MM.1S (cell line): ENCODE measurements around the gene PPP1R37.

Experiments
- DNase-seq: peaks from one replicate; pipeline ENCODE4 v3.0.0-alpha.2; 2015
- H2AFZ ChIP-seq: fragments of 300-600 bp; sonication (generic); 2 replicates; pipeline ENCODE4 v1.6.0; 2016; ENCODE audit warnings: antibody characterized with exemption, low read length
- H3F3A ChIP-seq: fragments of 300-600 bp; sonication (generic); 2 replicates; pipeline ENCODE4 v1.6.1; 2016; ENCODE audit warnings: mild to moderate bottlenecking, antibody characterized with exemption, low read length, moderate library complexity, mixed read lengths; ENCODE audit not compliant: insufficient read depth
- H3K27ac ChIP-seq: fragments of 300-600 bp; sonication (generic); 2 replicates; pipeline ENCODE4 v1.5.1; 2016; ENCODE audit warnings: mild to moderate bottlenecking, low read length
- H3K27me3 ChIP-seq: fragments of 300-600 bp; sonication (generic); replicated peaks from 2 replicates; pipeline ENCODE4 v1.6.0; 2016; ENCODE audit warnings: low read length; ENCODE audit not compliant: insufficient read depth
- H3K36me3 ChIP-seq: fragments of 300-600 bp; sonication (generic); replicated peaks from 2 replicates; pipeline ENCODE4 v1.6.1; 2016; ENCODE audit warnings: mild to moderate bottlenecking, low read length, mixed read lengths; ENCODE audit not compliant: insufficient read depth
- H3K4me1 ChIP-seq: fragments of 300-600 bp; sonication (generic); 2 replicates; pipeline ENCODE4 v1.6.1; 2016; ENCODE audit warnings: low read length, mixed read lengths
- H3K4me2 ChIP-seq: fragments of 300-600 bp; sonication (generic); 2 replicates; pipeline ENCODE4 v1.6.0; 2016; ENCODE audit warnings: low read depth, low read length
- H3K4me3 ChIP-seq: fragments of 300-600 bp; sonication (generic); 2 replicates; pipeline ENCODE4 v1.5.1; 2016; ENCODE audit warnings: low read length, mixed read lengths
- H3K79me2 ChIP-seq: fragments of 300-600 bp; sonication (generic); 2 replicates; pipeline ENCODE4 v1.6.1; 2016; ENCODE audit warnings: mixed run types, low read length, mixed read lengths
- H3K9ac ChIP-seq: fragments of 300-600 bp; sonication (generic); 2 replicates; pipeline ENCODE4 v1.6.1; 2016; ENCODE audit warnings: low read length, mixed read lengths
- H3K9me2 ChIP-seq: fragments of 300-600 bp; sonication (generic); replicated peaks from 2 replicates; pipeline ENCODE4 v1.6.1; 2016; ENCODE audit warnings: mild to moderate bottlenecking, low read length, mixed read lengths; ENCODE audit not compliant: insufficient read depth
- H3K9me3 ChIP-seq: fragments of 300-600 bp; sonication (generic); replicated peaks from 2 replicates; pipeline ENCODE4 v1.6.1; 2016; ENCODE audit warnings: mild to moderate bottlenecking, low read length, mixed read lengths; ENCODE audit not compliant: insufficient read depth
- H4K20me1 ChIP-seq: fragments of 300-600 bp; sonication (generic); 2 replicates; pipeline ENCODE4 v1.6.1; 2016; ENCODE audit warnings: mild to moderate bottlenecking, low read length, moderate library complexity, mixed read lengths; ENCODE audit not compliant: insufficient read depth
- EZH2 ChIP-seq: fragments of 300-600 bp; sonication (generic); optimal IDR thresholded peaks from 2 replicates; pipeline ENCODE3; 2017; ENCODE audit warnings: low read depth, mild to moderate bottlenecking, antibody characterized with exemption, low read length, mixed read lengths
- EZH2phosphoT487 ChIP-seq: fragments of 300-600 bp; sonication (generic); IDR thresholded peaks from 2 replicates; pipeline ENCODE4 v1.6.1; 2018; ENCODE audit warnings: antibody characterized with exemption, low read length
- TF ChIP-seq, protein P1 (sequence below): fragments of 300-600 bp; sonication (generic); IDR thresholded peaks from 2 replicates; pipeline ENCODE4 v1.5.1; 2016; ENCODE audit warnings: antibody characterized with exemption, low read length, mixed read lengths

PPP1R37 gene

DNA sequence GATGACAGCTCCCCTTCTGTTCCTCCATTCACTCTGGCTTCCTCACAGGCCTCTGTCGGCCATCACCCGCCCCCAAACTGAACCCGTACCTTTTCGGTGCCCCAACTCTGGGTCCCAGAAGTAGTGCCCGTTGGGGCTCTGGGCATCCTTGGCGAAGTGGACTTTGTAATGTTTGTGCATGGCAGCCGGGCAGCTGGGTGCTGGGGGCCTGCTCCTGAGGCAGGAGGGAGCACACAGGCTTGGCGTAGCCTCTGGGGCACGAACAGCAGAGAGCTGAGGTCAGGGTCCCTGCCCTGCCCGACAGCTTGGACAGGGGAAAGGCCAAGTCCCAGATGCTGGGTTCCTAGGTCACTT is 67.0 kb downstream of the PPP1R37 start:
- H3K27ac ChIP-seq, result no peak overlapping the region
- H3K9me3 ChIP-seq, result no peaks in the 10 kb centered on the region
- no peak overlapping the region for H3K9ac ChIP-seq
- no peaks in the 10 kb centered on the region for H3K79me2 ChIP-seq
- no peaks in the 10 kb centered on the region for H3K36me3 ChIP-seq
- no peak overlapping the region for H3K4me3 ChIP-seq
- H3K27me3 ChIP-seq, result peaks cover 42% of the 10 kb centered on the region
- H2AFZ ChIP-seq, result no peak overlapping the region
- H4K20me1 ChIP-seq, result no peaks in the 10 kb centered on the region
- H3K4me1 ChIP-seq, result no peaks in the 10 kb centered on the region
- no peak for DNase-seq
- H3K9me2 ChIP-seq, result no peaks in the 10 kb centered on the region
- no peak overlapping the region for H3K4me2 ChIP-seq
- no peaks in the 10 kb centered on the region for H3F3A ChIP-seq
- no peak for TF ChIP-seq EZH2phosphoT487
- TF ChIP-seq, protein P1, sequence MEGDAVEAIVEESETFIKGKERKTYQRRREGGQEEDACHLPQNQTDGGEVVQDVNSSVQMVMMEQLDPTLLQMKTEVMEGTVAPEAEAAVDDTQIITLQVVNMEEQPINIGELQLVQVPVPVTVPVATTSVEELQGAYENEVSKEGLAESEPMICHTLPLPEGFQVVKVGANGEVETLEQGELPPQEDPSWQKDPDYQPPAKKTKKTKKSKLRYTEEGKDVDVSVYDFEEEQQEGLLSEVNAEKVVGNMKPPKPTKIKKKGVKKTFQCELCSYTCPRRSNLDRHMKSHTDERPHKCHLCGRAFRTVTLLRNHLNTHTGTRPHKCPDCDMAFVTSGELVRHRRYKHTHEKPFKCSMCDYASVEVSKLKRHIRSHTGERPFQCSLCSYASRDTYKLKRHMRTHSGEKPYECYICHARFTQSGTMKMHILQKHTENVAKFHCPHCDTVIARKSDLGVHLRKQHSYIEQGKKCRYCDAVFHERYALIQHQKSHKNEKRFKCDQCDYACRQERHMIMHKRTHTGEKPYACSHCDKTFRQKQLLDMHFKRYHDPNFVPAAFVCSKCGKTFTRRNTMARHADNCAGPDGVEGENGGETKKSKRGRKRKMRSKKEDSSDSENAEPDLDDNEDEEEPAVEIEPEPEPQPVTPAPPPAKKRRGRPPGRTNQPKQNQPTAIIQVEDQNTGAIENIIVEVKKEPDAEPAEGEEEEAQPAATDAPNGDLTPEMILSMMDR, result no peak
- no peak for TF ChIP-seq EZH2

DNA sequence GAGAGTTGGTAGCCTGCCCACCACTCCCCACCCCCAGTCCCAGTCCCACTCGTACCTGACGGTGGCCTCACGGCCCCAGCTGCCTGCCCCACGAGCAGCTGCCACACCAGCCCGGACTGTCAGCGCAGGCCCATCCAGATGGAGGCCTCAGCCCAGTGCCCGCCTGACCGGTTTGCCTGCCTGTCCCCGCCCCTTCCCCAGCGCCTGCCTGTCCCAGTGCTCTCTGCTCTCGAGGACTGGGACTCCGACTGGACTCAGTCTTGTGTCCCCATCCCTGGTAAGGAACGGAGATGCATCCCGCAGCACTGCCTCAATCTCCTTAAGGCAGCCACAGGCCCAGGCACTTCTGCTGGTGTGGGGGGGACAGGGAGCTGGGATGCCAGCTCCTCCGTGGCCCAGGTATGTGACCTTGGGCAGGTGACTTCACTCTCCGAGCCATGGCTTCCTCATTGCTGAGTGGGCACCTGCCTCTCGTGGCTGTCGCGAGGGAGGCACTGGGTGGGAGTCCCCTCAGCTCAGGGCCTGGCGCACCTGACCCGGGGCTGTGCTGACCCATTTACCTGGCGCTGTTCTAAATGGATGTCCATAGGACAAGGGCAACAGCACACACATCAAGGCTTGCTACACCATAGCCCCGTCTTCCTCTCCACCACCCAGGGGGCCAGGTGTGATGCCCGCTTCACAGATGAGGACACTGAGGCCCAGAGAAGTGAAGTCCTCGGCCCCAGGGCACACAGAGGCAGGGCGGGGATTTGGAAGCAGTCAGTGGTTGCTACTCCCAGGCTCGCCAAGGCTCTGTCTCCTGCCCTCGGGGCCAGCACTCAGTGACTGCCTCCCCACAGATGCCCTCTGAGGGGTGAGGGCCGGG is 68.1 kb downstream of the PPP1R37 start, which contains the start of gene NKPD1:
Gene NKPD1 (minus strand): TSS at position 113 of the 868 bp plus-strand sequence. CDS start 832 bp downstream, outside the sequence.
- H3K27ac ChIP-seq, result no peak within 1 kb of the TSS
- H4K20me1 ChIP-seq, result no peaks in the 10 kb centered on the region
- H3K9me3 ChIP-seq, result no peaks in the 10 kb centered on the region
- no peak within 1 kb of the TSS for H3K9ac ChIP-seq
- H3K36me3 ChIP-seq, result no peaks in the 10 kb centered on the region
- no peaks in the 10 kb centered on the region for H3K9me2 ChIP-seq
- no peak for DNase-seq
- H3K4me2 ChIP-seq, result no peak within 1 kb of the TSS
- H3K27me3 ChIP-seq, result peaks cover 42% of the 10 kb centered on the region
- no peaks in the 10 kb centered on the region for H3K79me2 ChIP-seq
- no peaks in the 10 kb centered on the region for H3F3A ChIP-seq
- no peak within 1 kb of the TSS for H2AFZ ChIP-seq
- H3K4me3 ChIP-seq, result no peak within 1 kb of the TSS
- no peaks in the 10 kb centered on the region for H3K4me1 ChIP-seq
- no peak for TF ChIP-seq EZH2
- no peak for TF ChIP-seq EZH2phosphoT487
- TF ChIP-seq, protein P1, result no peak

DNA sequence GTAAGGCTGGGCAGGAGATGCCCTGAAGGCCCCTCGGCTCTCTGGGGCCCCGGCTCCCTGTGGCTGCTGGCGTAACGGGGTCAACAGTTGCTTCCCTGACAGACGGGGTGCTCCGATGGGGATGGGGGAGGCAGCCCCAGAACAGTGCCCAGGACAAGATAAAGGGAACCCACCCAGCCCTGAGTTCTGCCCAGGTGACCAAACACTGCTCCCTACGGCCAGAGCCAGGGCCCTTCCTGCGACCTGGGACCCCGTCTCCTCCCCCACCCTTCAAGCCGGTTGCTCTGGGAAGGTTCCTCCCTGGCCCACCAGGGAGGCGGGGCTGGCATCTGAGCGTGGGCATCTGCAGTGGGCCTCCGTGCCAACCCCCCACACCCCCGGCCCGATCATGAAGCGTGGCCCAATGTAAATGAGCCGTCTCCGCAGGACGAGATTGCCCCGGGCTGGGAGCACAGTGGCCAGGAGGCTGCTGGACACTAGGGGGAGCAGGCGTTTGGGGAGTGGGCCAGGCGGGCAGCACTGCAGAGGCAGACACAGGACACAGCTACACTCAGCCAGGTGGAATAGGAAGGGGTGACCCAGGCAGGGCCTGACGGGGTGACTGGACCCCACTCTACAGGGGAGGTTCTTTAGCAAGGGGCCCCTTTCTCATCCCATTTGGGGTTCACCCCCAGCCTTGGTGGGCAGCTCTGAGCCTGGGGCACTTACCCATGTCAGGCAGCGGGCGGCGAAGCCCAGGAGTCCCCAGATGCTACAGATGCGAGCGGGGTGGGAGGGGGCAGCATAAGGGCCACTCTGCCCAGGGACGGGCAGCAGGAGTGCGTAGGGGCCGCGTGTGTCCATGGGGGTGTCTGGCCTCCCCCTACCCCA is 69.0 kb downstream of the PPP1R37 start:
- H3K36me3 ChIP-seq, result no peaks in the 10 kb centered on the region
- H4K20me1 ChIP-seq, result no peaks in the 10 kb centered on the region
- H3K4me1 ChIP-seq, result no peaks in the 10 kb centered on the region
- H3K4me2 ChIP-seq, result no peak overlapping the region
- peaks cover 41% of the 10 kb centered on the region for H3K27me3 ChIP-seq
- no peaks in the 10 kb centered on the region for H3K79me2 ChIP-seq
- no peaks in the 10 kb centered on the region for H3F3A ChIP-seq
- H3K9ac ChIP-seq, result no peak overlapping the region
- H3K27ac ChIP-seq, result no peak overlapping the region
- no peak for TF ChIP-seq EZH2
- no peak for TF ChIP-seq EZH2phosphoT487
- TF ChIP-seq, protein P1, result peak; percentile 45
- no peak for DNase-seq
- H3K9me3 ChIP-seq, result no peaks in the 10 kb centered on the region
- H2AFZ ChIP-seq, result no peak overlapping the region
- no peaks in the 10 kb centered on the region for H3K9me2 ChIP-seq
- H3K4me3 ChIP-seq, result no peak overlapping the region
